GM20000 (cell line): ENCODE results near the gene NELL1.

Experiments
- DNase-seq: peaks from one replicate; pipeline ENCODE4 v3.0.0; 2012; ENCODE audit warnings: low spot score
- CTCF ChIP-seq: IDR thresholded peaks from 2 replicates; pipeline ENCODE4 v1.5.1; 2012; ENCODE audit warnings: mild to moderate bottlenecking, control low read depth; ENCODE audit errors: extremely low read depth, missing control alignments

Gene NELL1

GRCh38 chr11:21148376-21148775 lies 479.0 kb downstream of the NELL1 start:
- DNase-seq: no peak
- TF ChIP-seq CTCF: no peak

- no peak for TF ChIP-seq CTCF
- DNase-seq: no peak
These were observed 490.8 kb downstream of the NELL1 start for GRCh38 chr11:21160140-21160539.

GRCh38 chr11:21169639-21170038 lies 500.3 kb downstream of the NELL1 start:
- DNase-seq: no peak
- no peak for TF ChIP-seq CTCF

DNA sequence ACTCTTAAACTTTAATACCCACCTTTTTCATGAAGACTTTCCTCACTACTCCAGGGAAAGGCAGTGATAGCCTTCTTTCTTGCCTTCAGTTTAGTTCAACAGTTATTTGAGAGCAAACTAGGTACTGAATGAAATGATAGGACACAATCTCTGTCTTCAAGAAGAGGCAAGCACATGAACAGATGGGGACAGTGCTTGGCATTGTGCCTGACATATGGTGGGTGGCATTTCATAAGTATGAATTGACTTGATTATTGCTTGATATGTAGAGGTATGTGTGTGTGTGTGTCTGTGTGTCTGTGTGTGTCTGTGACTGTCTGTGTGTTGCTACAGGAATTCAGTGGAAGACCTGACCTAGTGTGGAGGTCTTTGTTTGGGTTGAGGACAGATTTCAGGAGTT lies 504.1 kb downstream of the NELL1 start:
- TF ChIP-seq CTCF: no peak
- DNase-seq: no peak

- no peak for TF ChIP-seq CTCF
- no peak for DNase-seq
These were observed 505.4 kb downstream of the NELL1 start for GRCh38 chr11:21174781-21175180.

- TF ChIP-seq CTCF: no peak
- no peak for DNase-seq
These were observed 508.0 kb downstream of the NELL1 start for GRCh38 chr11:21177379-21177778.

DNA sequence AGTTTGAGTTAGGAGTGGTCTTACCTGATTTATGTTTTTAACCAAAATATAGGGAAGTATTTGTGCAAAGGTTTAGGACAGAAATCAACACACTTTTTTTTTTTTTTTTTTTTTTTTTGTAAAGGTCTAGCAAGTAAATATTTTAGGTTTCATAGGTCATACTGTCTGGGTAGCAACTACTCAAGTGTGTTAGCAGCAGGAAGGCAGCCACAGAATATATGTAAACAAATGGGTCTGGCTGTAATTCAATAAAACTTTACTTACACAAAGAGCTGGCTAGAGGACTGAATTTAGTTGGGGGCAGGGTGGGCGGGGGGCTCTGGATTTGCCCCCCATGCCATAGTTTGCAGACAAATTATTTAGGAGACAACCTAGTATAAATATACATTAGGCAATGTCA lies 510.4 kb downstream of the NELL1 start:
- TF ChIP-seq CTCF: no peak
- DNase-seq: no peak

DNA sequence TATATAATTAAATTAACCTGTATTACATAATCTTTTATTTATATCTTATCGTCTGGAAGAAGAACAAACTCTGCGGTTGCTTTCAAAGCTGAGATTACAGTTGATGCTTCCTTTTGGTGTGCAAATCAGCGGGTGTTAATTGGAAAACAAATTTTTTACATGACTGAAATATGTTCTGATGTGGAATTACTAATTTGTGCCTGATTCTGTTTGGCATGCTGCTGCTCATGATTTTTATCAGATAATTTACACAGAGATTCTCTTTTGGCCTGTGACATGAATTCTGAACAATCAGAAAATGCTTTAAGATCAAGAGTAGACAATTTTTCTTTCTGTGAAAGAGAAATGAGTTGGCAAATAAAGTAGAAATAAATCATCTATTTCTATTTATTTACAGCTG lies 510.8 kb downstream of the NELL1 start:
- TF ChIP-seq CTCF: no peak
- DNase-seq: no peak
